ENCODE measurements around the gene AHNAK. TPM values are rescaled to one million over a fixed set of nuclear protein-coding genes. Genes with fewer than 3 reads are reported as not detected.
A peak's percentile ranks its signal among the peaks of the same experiment; 100 is the strongest.

The AHNAK gene
- total and polyA plus RNA-seq, 8 donors: 37.4 to 693 (median 554) TPM

GRCh38 chr11:62493801-62494200 is 52.8 kb downstream of the AHNAK start:
- TF ChIP-seq CTCF (IDR thresholded peaks at IDR 0.05): no peak
- no peak for TF ChIP-seq POLR2A (IDR thresholded peaks at IDR 0.05)
- no peak for TF ChIP-seq EP300 (IDR thresholded peaks at IDR 0.05)
- no peak for TF ChIP-seq POLR2AphosphoS5 (IDR thresholded peaks at IDR 0.05)
- Histone ChIP-seq H3K4me3 (no peak overlapping the region), H3K27me3 (no peaks in the 10 kb centered on the region), H3K4me1 (peaks cover 0 to 15% (median 2%) of the 10 kb centered on the region in 4 donors), H3K36me3 (no peaks in the 10 kb centered on the region), H3K9me3 (no peaks in the 10 kb centered on the region), H3K27ac (no peak overlapping the region)
- no peak for DNase-seq
- WGBS, 5 donors: 93 to 96% (median 96%) methylated on average over 3 of the region's 3 CpGs
- intact Hi-C loops (cut with DNase I; ENCODE audit: low total_unique reads): no loop called here

GRCh38 chr11:62492586-62492985 is 54.0 kb downstream of the AHNAK start:
- H3K27me3 ChIP-seq: no peaks in the 10 kb centered on the region
- intact Hi-C loops (cut with DNase I; ENCODE audit: low total_unique reads): no loop called here
- DNase-seq: no peak
- no peak overlapping the region for H3K4me3 ChIP-seq
- H3K36me3 ChIP-seq: no peaks in the 10 kb centered on the region
- H3K9me3 ChIP-seq: no peaks in the 10 kb centered on the region
- peaks cover 0 to 24% (median 8%) of the 10 kb centered on the region in 4 donors for H3K4me1 ChIP-seq
- TF ChIP-seq EP300 (IDR thresholded peaks at IDR 0.05) (no peak), POLR2AphosphoS5 (IDR thresholded peaks at IDR 0.05) (no peak), CTCF (IDR thresholded peaks at IDR 0.05) (no peak), POLR2A (IDR thresholded peaks at IDR 0.05) (no peak)
- 89 to 97% (median 94%) methylated on average over 4 of the region's 4 CpGs for WGBS, 5 donors
- H3K27ac ChIP-seq: no peak overlapping the region

DNA sequence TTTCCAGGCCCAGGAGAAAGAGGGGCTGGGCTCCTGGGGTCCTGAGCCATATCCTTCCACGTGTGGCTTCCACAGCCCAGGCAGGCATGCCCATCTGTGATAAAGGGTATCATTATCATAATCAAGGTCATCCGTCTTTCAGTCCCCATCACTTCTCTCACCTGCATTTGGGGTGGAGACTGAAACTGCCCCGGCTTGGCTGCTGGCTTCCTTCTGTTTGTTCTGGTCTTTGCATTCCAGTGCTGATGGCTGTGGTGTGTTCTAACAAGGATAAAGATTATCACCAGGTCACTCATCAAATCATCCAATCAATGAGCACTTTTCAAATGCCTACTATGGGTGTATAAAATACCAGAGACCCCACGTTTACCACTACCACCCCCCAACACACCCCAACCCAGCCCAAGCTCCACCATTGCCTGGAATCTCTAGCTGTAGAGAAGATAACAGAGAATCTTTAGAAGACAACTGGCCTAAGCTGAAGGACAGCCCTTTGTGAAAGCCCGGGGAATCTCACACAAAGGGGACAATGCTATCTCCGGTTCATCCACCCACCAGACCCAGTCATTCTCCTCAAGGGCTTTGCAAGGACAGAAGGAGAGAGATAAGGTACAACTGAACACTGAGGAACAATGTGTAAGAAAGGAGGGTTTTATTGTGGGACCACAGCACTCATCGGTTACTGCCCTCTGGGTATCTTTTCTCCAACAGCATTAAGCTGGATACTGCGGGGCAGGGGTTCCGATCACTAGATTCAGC is 54.9 kb downstream of the AHNAK start:
- peaks cover 0 to 20% (median 8%) of the 10 kb centered on the region in 4 donors for H3K4me1 ChIP-seq
- no peaks in the 10 kb centered on the region for H3K36me3 ChIP-seq
- no peak overlapping the region for H3K4me3 ChIP-seq
- no peaks in the 10 kb centered on the region for H3K27me3 ChIP-seq
- intact Hi-C loops (cut with DNase I; ENCODE audit: low total_unique reads): no loop called here
- TF ChIP-seq POLR2A (IDR thresholded peaks at IDR 0.05) (no peak), POLR2AphosphoS5 (IDR thresholded peaks at IDR 0.05) (no peak), EP300 (IDR thresholded peaks at IDR 0.05) (no peak), CTCF (IDR thresholded peaks at IDR 0.05) (no peak)
- no peak for DNase-seq
- H3K9me3 ChIP-seq: no peaks in the 10 kb centered on the region
- no peak overlapping the region for H3K27ac ChIP-seq
- 67 to 82% (median 74%) methylated on average over 9 of the region's 9 CpGs for WGBS, 5 donors

DNA sequence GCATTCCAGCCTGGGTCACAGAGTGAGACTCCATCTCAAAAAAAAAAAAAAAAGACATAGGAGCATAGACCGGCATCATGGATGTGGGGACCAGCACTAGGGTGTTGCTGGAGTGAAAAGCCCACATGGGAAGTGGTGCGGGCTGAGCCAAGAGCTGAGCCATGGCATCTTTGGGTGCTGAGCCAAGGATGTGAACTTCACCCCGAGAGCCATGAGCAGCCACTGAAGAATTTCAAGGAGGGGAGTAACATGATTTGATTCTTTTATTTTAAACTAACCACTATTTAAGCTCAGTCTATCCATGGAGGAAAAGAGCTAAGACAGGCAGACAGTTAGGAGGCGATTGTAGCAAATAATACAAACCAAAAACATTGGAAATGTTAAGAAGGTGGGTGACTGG is 57.4 kb downstream of the AHNAK start:
- H3K27ac ChIP-seq: peak overlapping the region in 1 of 5 donors; percentile 10
- 73 to 98% (median 92%) methylated on average over 4 of the region's 4 CpGs for WGBS, 5 donors
- no peaks in the 10 kb centered on the region for H3K27me3 ChIP-seq
- no peak for DNase-seq
- intact Hi-C loops (cut with DNase I; ENCODE audit: low total_unique reads): no loop called here
- peaks cover 0 to 20% (median 7%) of the 10 kb centered on the region in 4 donors for H3K4me1 ChIP-seq
- no peak overlapping the region for H3K4me3 ChIP-seq
- H3K9me3 ChIP-seq: no peaks in the 10 kb centered on the region
- TF ChIP-seq EP300 (IDR thresholded peaks at IDR 0.05) (no peak), POLR2A (IDR thresholded peaks at IDR 0.05) (no peak), CTCF (IDR thresholded peaks at IDR 0.05) (no peak), POLR2AphosphoS5 (IDR thresholded peaks at IDR 0.05) (no peak)
- H3K36me3 ChIP-seq: no peaks in the 10 kb centered on the region

Data from stomach (tissue), 9 donors.